Endothelial cell of umbilical vein (primary cell): ENCODE results near the gene SMNDC1. TPM values are rescaled to one million over a fixed set of nuclear protein-coding genes. Genes with fewer than 3 reads are reported as not detected.

Experiments
- BruUV-seq: library from RNA; stranded (reverse); fragments of 400-500 nt; replicated peaks from 2 replicates; lab custom pipeline; 2021; lab: Mats Ljungman, UMichigan
- CTCF ChIA-PET: fragments of 300-600, 350-600 bp; sonication (Branson Sonifier 250); formaldehyde crosslinking; loops from one replicate; lab custom pipeline; 2021; ENCODE audit warnings: antibody characterized with exemption, inconsistent platforms; lab: Charles Lee
- POLR2A ChIA-PET: fragments of 300-600, 350-600 bp; sonication (Branson Sonifier 250); formaldehyde crosslinking; loops from one replicate; lab custom pipeline; 2021; ENCODE audit warnings: antibody characterized with exemption, inconsistent platforms; lab: Charles Lee
- DNase-seq: peaks from one replicate; pipeline ENCODE4 v3.0.0-alpha.2; 2011; ENCODE audit warnings: low read depth, low spot score
- FAIRE-seq: peaks from 2 replicates; lab custom pipeline; 2011; peaks lifted over from hg19 to GRCh38; lab: Jason Lieb, UNC
- H2AFZ ChIP-seq: 2 replicates; pipeline ENCODE4 v1.6.0; 2012; ENCODE audit warnings: low read depth, low read length, control low read depth, inconsistent platforms
- H3K27ac ChIP-seq: 2 replicates; pipeline ENCODE4 v1.5.1; 2011; ENCODE audit warnings: low read depth, mild to moderate bottlenecking, control low read depth, low read length, moderate library complexity; ENCODE audit not compliant: insufficient read depth
- H3K27me3 ChIP-seq, 2 experiments: 2 replicates each; pipeline versions ENCODE4 v1.6.0 to v1.6.1; 2011; ENCODE audit warnings: low read length in 2 of 2, mixed read lengths in 1 of 2; ENCODE audit not compliant: control insufficient read depth in 2 of 2, insufficient read depth in 2 of 2
- H3K36me3 ChIP-seq, 2 experiments: 2 replicates in 1 of 2; 3 replicates in 1 of 2; pipeline ENCODE4 v1.5.1; 2011; ENCODE audit warnings: low read length in 2 of 2, mild to moderate bottlenecking in 1 of 2, moderate library complexity in 1 of 2; ENCODE audit not compliant: control insufficient read depth in 2 of 2, insufficient read depth in 2 of 2; ENCODE audit errors: extremely low read depth in 1 of 2
- H3K4me1 ChIP-seq: 3 replicates; pipeline ENCODE4 v1.5.1; 2011; ENCODE audit warnings: mild to moderate bottlenecking, low read length; ENCODE audit not compliant: control insufficient read depth, insufficient read depth; ENCODE audit errors: extremely low read depth
- H3K4me2 ChIP-seq: 2 replicates; pipeline ENCODE4 v1.6.1; 2011; ENCODE audit warnings: low read length, control low read depth, mixed read lengths; ENCODE audit not compliant: insufficient read depth
- H3K4me3 ChIP-seq, 3 experiments: fragments of 200-600 bp in 1 of 3; sonication (generic), shearing (Covaris generic) in 1 of 3; replicated peaks in 1 of 3; 2 replicates each; pipeline ENCODE4 v1.5.1; 2011 to 2016; ENCODE audit warnings: control low read depth in 3 of 3, low read length in 3 of 3, mild to moderate bottlenecking in 2 of 3, inconsistent platforms in 1 of 3, low read depth in 1 of 3, moderate library complexity in 1 of 3; ENCODE audit not compliant: insufficient read depth in 1 of 3
- H3K79me2 ChIP-seq: 2 replicates; pipeline ENCODE4 v1.6.0; 2012; ENCODE audit warnings: low read length, inconsistent platforms; ENCODE audit not compliant: control insufficient read depth, insufficient read depth
- H3K9ac ChIP-seq: replicated peaks from 2 replicates; pipeline ENCODE3; 2011; ENCODE audit warnings: low read length, control low read depth; ENCODE audit not compliant: insufficient read depth; ENCODE audit errors: extremely low read depth
- H3K9me1 ChIP-seq: replicated peaks from 3 replicates; pipeline ENCODE4 v1.6.0; 2011; ENCODE audit warnings: mild to moderate bottlenecking, low read length; ENCODE audit not compliant: control insufficient read depth, insufficient read depth; ENCODE audit errors: extremely low read depth
- H3K9me3 ChIP-seq: replicated peaks from 2 replicates; pipeline ENCODE4 v1.5.1; 2012; ENCODE audit warnings: low read length, inconsistent platforms; ENCODE audit not compliant: control insufficient read depth, insufficient read depth
- H4K20me1 ChIP-seq: replicated peaks from 2 replicates; pipeline ENCODE3; 2011; ENCODE audit warnings: mild to moderate bottlenecking, low read length; ENCODE audit not compliant: control insufficient read depth, insufficient read depth; ENCODE audit errors: extremely low read depth
- EZH2 ChIP-seq: IDR thresholded peaks from 2 replicates; pipeline ENCODE4 v1.6.1; 2012; ENCODE audit warnings: borderline replicate concordance, low read depth, mild to moderate bottlenecking, moderate library complexity, low read length, inconsistent platforms; ENCODE audit not compliant: severe bottlenecking
- FOS ChIP-seq: IDR thresholded peaks from 2 replicates; pipeline ENCODE4 v1.6.1; 2011; ENCODE audit warnings: mild to moderate bottlenecking, low read length, moderate library complexity, borderline replicate concordance; ENCODE audit not compliant: insufficient read depth
- GATA2 ChIP-seq: IDR thresholded peaks from 2 replicates; pipeline ENCODE4 v1.7.0; 2011; ENCODE audit warnings: low read depth, mild to moderate bottlenecking, moderate library complexity, mixed read lengths, low read length; ENCODE audit not compliant: insufficient read length, insufficient read depth
- JUN ChIP-seq: IDR thresholded peaks from 2 replicates; pipeline ENCODE4 v1.6.1; 2011; ENCODE audit warnings: borderline replicate concordance, low read depth; ENCODE audit not compliant: insufficient read length, insufficient read depth
- MYC ChIP-seq: IDR thresholded peaks from one replicate; pipeline ENCODE4 v1.6.1; 2011; ENCODE audit warnings: mild to moderate bottlenecking, low read depth, low read length
- POLR2A ChIP-seq: IDR thresholded peaks from 2 replicates; pipeline ENCODE4 v1.6.1; 2012; ENCODE audit warnings: low read depth, mild to moderate bottlenecking, control low read depth, low read length
- POLR2AphosphoS5 ChIP-seq: IDR thresholded peaks from 2 replicates; pipeline ENCODE4 v1.6.1; 2012; ENCODE audit warnings: low read depth, mild to moderate bottlenecking, control low read depth, low read length, moderate library complexity; ENCODE audit not compliant: insufficient read depth
- dilution Hi-C: fragments of 300-500 bp; cut with MboI; formaldehyde crosslinking; loops from one replicate; pipeline ENCODE4 v1.15.0; 2019; ENCODE audit warnings: low sequenced_read_pairs; ENCODE audit not compliant: extremely low pct_ligation_motif_present
- intact Hi-C: fragments of 100-400 bp; cut with micrococcal nuclease; formaldehyde crosslinking; loops from one replicate; pipeline ENCODE4 v1.10.0; 2022
- polyA plus RNA-seq, 4 experiments: library from polyadenylated mRNA; depleted of rRNA in 3 of 4; stranded (reverse) in 3 of 4; unstranded in 1 of 4; fragments of >200 nt; gene quantifications; 2 replicates each; pipeline versions ENCODE4 v1.2.1 to v1.2.3, GENCODE V29; 2011 to 2012; ENCODE audit warnings: missing spikeins in 1 of 4
- total RNA-seq: library from RNA; stranded (reverse); gene quantifications from 2 replicates; pipeline ENCODE4 v1.2.3, GENCODE V29; 2021
- TF ChIP-seq, protein P1 (sequence below), 2 donors: IDR thresholded peaks; 1 replicate in 1 of 2; 2 replicates in 1 of 2; pipeline ENCODE4 v1.5.1; 2011; ENCODE audit warnings: low read length in 2 of 2, mild to moderate bottlenecking in 2 of 2, moderate library complexity in 2 of 2, control low read depth in 1 of 2, inconsistent platforms in 1 of 2, low read depth in 1 of 2; ENCODE audit not compliant: insufficient read depth in 1 of 2; ENCODE audit errors: extremely low read depth in 1 of 2
- TF ChIP-seq, protein P2 (sequence below): IDR thresholded peaks from 2 replicates; pipeline ENCODE4 v1.6.1; 2011; ENCODE audit not compliant: insufficient read depth, insufficient read length

The SMNDC1 gene
- total and polyA plus RNA-seq, 2 donors (not counting 3 experiments of a cell fraction or from before 2014, with no cell fraction given), result 7.1 to 39.3 TPM

- no peak overlapping the region for H3K4me2 ChIP-seq
- H3K27ac ChIP-seq, result no peak overlapping the region
- no peak overlapping the region for H2AFZ ChIP-seq
- peaks cover 3% of the 10 kb centered on the region for H3K4me1 ChIP-seq
- DNase-seq (no peak), FAIRE-seq (no peak)
- intact Hi-C loops, result no loop called here
- H3K9me3 ChIP-seq, result no peaks in the 10 kb centered on the region
- no peaks in the 10 kb centered on the region for H3K79me2 ChIP-seq
- H3K27me3 ChIP-seq, result peaks cover 0 to 5% of the 10 kb centered on the region in 2 experiments
- no peaks in the 10 kb centered on the region for H4K20me1 ChIP-seq
- ChIA-PET POLR2A (no interaction called here), CTCF (interaction anchor here (0.6 to 1.1 kb wide), 2 partner anchors 13 to 30 kb away, joined by 3 to 4 read pairs; no protein-coding TSS in a partner anchor)
- H3K36me3 ChIP-seq, result no peaks in the 10 kb centered on the region
- no peaks in the 10 kb centered on the region for H3K9me1 ChIP-seq
- H3K4me3 ChIP-seq, result no peak overlapping the region
- no TSS peak for BruUV-seq
- H3K9ac ChIP-seq, result no peak overlapping the region
- dilution Hi-C loops, result no loop called here
- TF ChIP-seq POLR2AphosphoS5, result no peak
- no peak for TF ChIP-seq POLR2A
- no peak for TF ChIP-seq FOS
- no peak for TF ChIP-seq MYC
- TF ChIP-seq, protein P1, sequence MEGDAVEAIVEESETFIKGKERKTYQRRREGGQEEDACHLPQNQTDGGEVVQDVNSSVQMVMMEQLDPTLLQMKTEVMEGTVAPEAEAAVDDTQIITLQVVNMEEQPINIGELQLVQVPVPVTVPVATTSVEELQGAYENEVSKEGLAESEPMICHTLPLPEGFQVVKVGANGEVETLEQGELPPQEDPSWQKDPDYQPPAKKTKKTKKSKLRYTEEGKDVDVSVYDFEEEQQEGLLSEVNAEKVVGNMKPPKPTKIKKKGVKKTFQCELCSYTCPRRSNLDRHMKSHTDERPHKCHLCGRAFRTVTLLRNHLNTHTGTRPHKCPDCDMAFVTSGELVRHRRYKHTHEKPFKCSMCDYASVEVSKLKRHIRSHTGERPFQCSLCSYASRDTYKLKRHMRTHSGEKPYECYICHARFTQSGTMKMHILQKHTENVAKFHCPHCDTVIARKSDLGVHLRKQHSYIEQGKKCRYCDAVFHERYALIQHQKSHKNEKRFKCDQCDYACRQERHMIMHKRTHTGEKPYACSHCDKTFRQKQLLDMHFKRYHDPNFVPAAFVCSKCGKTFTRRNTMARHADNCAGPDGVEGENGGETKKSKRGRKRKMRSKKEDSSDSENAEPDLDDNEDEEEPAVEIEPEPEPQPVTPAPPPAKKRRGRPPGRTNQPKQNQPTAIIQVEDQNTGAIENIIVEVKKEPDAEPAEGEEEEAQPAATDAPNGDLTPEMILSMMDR (IDR thresholded peaks at IDR 0.05; ENCODE audit: extremely low read depth in 1 of 2, insufficient read depth in 1 of 2, low read depth in 1 of 2, low read length in 2 of 2), result no peak
- TF ChIP-seq JUN, result no peak
- TF ChIP-seq EZH2, result no peak
- TF ChIP-seq, protein P2, sequence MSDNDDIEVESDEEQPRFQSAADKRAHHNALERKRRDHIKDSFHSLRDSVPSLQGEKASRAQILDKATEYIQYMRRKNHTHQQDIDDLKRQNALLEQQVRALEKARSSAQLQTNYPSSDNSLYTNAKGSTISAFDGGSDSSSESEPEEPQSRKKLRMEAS, result no peak
- TF ChIP-seq GATA2, result no peak
Observed at GRCh38 chr10:110340816-110341215, 36.1 kb upstream of the SMNDC1 start.
